GM18951 (cell line): ENCODE results near the gene PDE1A.

Experiments
- POLR2A ChIP-seq: IDR thresholded peaks from 4 replicates; pipeline ENCODE4 v1.6.1; 2011; ENCODE audit warnings: mild to moderate bottlenecking; ENCODE audit not compliant: insufficient read length, insufficient read depth; ENCODE audit errors: extremely low read depth
- in situ Hi-C: fragments of 300-500 bp; cut with MboI; formaldehyde crosslinking; loops from one replicate; pipeline ENCODE4 v1.12.0; 2022; ENCODE audit warnings: low sequenced_read_pairs, mixed read lengths, inconsistent platforms; ENCODE audit not compliant: unreplicated experiment

PDE1A gene

DNA sequence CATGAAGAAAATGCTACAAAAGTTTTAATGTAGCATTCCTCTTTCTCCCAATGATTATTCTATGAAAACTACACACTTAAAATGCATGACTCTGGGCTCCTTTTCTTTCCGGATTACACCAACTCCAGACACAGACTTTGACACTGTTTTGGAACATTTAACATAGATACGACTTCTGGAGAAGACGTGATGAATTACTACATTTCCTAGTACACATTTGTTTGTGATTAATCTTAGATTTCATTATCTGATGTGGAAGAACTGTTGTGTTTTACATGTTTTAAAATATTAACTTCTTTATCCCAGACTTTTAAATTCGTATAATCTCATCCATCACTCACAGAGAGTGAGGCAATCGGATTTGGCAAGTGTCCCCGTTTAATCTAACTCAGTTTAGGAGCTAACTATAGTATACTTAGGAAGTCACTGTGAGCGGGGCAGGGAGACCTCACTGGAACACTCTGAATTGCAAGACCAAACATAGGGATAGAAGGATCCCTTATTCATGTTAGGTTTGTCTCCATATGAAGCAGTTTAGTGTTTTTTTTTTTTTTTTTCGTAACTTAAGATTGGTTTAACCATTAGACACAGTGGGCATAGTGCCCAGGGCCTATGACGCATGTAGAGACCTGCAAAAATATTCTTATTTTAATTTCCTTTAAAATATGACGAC is 66.7 kb downstream of the PDE1A start:
- in situ Hi-C loops, result no loop called here
- no peak for TF ChIP-seq POLR2A

DNA sequence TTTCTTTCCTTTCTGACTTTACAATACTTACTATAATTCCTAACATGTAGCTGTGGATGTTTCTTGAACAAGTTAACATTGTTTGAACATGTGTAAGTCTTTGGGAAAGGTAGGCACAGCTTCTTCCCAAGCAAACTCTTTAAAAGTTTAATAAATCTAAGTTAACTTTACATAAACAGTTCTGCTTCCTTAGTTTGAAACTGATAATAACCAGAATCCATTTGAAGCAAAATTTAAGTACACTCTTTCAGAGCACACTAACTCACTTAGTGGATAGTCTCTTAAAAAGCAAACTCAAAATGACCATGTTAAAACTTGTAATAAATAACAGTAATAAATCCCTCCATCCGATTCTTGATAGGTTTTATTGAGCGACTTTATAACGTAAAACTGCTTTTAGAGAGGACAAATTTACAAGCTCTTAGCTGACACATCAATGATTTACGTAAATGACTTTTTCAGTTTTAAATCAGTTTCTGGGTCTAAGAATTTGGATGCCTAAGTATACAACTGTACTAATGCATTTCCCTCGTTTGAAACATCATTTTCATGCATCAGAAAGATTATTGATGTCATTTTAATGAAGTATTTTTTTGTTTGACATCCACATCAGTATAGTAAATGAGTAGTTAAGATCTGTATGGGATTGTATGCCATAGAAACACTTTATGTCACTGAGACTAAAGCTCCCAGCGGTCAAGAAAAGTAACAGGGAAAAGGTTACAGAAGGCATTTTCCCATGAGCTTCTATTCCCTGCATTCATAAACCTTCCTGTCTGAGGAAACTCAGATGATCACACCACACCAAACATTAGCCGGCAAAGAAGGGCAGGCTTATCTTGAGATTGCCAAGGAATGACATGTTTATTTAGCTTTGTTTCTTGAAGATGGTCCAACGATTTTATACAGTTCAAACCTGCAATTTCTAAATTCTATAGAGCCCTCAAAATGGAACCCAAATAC is 67.5 kb downstream of the PDE1A start:
- in situ Hi-C loops, result no loop called here
- no peak for TF ChIP-seq POLR2A

DNA sequence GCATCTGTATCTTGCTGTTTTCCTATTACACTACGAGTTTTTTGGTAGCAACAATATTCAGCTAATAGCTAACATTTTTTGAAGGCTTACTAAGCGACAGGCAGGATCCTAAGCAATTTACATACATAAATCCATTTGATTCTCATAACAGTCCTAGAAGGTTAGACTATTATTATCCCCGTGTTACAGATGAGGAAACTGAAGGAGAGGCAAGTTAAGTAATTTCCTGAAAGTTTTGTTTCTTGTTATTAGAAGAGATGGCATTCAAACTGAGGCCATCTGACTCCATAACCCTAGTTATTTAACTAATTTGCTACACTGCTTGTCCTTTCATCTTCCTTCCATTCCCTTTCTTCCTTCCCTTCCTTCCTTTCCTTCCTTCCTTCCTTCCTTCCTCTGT is 68.2 kb downstream of the PDE1A start:
- in situ Hi-C loops, result no loop called here
- TF ChIP-seq POLR2A, result no peak

DNA sequence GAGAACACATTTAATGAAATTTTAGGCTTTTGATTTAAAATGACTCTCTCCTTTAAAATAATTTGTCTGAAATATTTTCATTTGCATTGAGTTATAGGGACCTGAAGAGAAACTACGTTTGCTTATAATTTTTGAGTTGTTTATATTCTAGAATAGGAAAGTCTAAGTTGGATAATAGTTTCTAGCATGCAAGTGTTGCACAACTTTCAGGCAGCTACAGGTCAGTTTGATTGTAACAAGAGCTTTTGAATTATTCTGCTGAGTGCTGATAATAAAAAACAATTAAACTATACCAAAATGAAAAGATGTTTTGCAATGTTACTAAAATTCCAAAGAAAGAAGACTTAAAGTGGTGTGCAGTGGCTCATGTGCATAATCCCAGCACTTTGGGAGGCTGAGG is 71.0 kb downstream of the PDE1A start:
- TF ChIP-seq POLR2A, result no peak
- in situ Hi-C loops, result no loop called here

DNA sequence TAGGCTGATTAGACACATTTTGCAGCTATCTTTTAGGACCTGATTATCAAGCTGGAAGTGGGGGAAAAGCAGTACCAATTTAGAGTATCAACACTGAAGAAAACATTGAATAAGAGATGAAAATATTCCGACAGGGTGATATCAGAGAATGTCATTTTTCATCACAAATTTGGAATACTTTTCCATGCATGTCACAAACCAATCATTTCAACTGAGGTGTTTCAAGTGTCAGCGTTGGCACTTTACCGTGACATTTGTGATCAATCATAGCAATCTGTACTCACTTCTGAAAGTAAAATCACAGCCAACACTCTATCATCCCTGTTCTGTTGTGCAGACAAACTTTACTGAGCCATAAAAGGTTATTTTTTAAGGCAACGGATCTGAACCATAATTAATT is 75.4 kb downstream of the PDE1A start:
- in situ Hi-C loops, result no loop called here
- TF ChIP-seq POLR2A, result no peak

DNA sequence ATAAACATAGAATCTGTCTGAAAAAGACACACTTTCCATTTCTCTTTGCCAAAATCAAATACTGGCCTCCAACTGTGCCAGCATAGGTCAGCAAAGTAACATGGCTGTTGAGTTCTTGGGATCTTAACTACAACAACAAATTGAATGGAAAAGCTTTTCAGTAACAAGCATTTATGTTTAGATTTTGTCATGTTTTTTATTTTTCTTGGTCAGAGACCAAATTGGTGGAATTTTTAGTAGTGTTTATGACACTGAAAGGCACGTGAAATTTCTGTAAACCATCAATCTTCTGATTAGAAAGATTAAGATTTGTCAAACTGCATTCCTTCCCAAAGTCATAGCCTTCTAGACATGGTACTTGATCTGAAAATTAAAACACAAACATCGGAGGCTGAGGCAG is 77.6 kb downstream of the PDE1A start:
- in situ Hi-C loops, result no loop called here

DNA sequence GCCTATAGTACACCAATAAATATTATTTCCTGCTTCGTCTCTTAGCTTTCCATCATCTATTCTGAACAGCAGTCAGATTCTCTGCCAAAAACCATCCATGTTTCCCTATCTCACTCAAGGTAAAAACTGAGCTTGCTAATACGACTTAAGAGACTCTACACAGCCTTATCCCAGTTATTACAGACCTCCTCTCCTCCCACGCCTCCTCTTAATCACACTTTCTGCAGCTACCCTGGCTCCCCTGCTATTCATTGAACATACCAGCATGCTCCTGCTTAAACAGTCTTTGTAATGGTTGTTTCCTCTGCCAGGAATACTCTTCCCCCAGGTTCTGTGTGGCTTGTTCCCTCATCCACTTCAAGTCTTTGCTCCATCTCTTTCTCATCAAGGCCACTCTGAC is 81.5 kb downstream of the PDE1A start:
- in situ Hi-C loops, result no loop called here
- no peak for TF ChIP-seq POLR2A

More for the DNA sequence above, 77.6 kb downstream of the PDE1A start:
- TF ChIP-seq POLR2A, result no peak

DNA sequence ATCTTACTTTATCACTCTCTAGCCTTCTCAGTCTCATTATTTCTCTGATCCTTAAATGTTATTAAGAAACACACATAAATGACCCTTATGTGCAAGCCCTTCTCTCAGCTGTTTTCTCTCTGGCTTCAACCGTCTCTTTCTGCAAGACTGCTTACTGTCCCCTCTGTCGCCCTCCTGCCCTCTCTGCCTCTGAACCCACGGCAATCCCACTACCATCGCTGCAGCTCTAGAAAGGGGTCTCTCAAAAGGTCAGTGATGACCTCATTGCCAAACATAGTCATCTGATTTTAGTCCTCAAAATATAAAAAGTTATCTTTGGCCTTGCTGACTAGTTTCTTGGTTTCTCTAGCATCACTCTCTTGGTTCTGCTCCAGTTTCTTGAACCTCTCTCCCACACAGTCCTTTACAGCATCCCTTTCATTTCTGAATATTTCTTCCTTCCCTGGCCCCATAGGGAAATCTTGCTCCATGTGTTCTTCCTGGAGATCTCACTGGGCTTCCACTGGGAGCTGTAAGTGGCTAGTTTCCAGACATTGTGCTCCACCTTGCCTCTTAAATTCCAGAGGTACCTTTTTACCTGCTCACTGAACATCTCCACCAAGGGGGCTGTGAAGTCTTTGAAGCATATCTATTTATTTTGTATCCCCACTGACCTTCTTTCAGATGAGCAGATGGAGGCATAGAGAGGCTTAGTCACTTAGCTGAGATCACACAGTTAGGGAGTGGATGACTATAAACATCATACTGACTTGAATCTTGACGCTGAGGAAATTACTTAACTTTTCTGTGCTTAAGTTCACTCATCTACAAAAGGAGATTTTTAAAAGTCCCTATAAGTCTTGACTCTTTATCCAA is 96.2 kb downstream of the PDE1A start:
- TF ChIP-seq POLR2A, result no peak
- in situ Hi-C loops, result no loop called here

DNA sequence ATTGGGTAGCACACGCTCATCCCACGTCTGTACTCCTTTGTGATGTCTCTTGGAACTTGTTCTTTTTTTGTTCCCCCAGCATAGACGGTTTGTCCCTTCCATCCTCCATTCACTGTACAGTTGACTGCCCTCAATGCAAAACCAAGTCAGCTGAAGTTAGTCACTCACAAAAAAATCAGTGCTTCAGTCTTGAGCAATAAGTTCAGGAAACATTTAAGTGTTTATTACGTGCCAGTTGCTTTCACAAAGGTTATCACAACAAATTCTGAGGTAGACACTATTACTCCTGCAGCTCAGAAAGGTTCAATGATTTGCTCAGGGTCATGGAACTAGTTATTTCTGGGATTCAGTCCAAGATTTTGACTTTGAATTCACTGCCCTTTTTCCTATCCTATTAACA is 102.2 kb downstream of the PDE1A start:
- in situ Hi-C loops, result no loop called here
- TF ChIP-seq POLR2A, result no peak

DNA sequence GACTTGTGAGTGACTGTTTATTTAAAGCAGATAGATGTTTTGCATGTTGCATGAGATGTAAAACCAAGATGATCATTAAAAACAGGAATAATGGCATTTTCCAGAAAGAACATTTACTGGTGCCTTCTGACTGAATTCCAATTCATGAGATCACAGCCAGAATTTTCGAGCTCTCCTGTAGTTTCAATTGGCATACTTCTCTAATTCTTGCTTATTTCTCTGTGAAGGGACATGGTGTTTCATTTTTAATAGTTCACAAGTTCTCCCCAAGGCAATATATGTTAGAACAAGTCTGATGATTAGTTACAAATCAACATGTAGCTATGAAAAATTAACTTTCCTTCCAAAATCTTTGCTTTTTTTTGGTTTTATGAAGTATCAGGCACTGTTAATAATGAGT is 105.7 kb downstream of the PDE1A start:
- no peak for TF ChIP-seq POLR2A
- in situ Hi-C loops, result no loop called here

DNA sequence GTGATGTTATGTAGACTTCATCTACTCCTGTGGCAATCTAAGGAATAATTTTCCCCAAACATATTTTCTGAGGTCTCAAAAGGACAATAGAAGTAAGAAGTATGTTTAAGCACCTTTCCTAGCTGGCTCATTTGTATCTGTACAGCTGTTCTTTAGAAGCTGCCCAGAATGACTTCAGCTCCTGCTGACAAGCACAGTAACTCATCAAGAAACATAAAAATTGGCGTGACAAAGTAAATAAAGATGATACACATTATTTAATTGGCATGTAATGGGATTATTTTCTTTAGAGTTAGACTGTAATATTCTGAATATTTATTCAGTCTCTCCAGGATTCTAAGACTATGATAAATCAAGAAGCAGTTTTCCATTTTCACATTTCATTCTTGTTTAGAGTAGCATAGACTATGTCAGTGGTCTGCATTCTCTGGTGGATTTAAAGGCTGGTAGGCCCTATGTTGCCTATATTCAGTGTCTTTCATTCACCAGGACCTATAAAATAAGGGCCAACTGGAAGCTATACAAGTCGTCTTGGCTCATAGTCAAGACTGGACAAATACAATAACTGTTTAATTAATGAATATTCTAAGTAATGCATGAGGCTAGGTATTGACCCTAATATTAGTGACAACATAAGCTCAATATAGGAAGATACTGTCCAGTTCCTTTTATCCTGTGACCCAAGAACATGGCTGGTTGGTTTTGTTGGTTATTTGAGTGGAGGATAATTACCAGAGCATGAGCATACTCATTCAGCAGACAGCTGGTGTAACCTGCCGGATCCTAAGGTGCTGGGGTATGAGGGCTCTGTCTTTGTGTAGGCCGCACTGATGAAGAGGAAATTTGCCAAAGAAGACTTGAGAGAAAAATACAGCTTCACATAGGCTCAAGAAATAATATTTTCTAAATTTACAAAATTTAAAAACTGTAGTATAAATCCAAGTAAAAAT is 107.0 kb downstream of the PDE1A start:
- no peak for TF ChIP-seq POLR2A
- in situ Hi-C loops, result no loop called here
